Endodermal cell (in vitro differentiated cells): ENCODE measurements around the gene BRDT. TPM values are rescaled to one million over a fixed set of nuclear protein-coding genes. Genes with fewer than 3 reads are reported as not detected.
A peak's percentile ranks its signal among the peaks of the same experiment; 100 is the strongest.

Experiments used
- DNase-seq: peaks from one replicate; pipeline ENCODE4 v3.0.0-alpha.2; 2017
- H3K27ac ChIP-seq: 2 replicates; pipeline ENCODE4 v1.5.1; 2013; ENCODE audit warnings: mild to moderate bottlenecking, low read depth, low read length, moderate library complexity
- H3K27me3 ChIP-seq: 2 replicates; pipeline ENCODE4 v1.6.1; 2013; ENCODE audit warnings: mild to moderate bottlenecking, low read length, moderate library complexity; ENCODE audit not compliant: insufficient read depth, control insufficient read depth, poor library complexity, severe bottlenecking
- H3K36me3 ChIP-seq: 2 replicates; pipeline ENCODE4 v1.7.0; 2013; ENCODE audit warnings: mild to moderate bottlenecking, low read length, moderate library complexity; ENCODE audit not compliant: control insufficient read depth, insufficient read depth
- H3K4me1 ChIP-seq: one replicate; pipeline ENCODE4 v1.7.0; 2013; ENCODE audit warnings: low read length; ENCODE audit not compliant: control insufficient read depth, insufficient read depth
- H3K4me3 ChIP-seq: 2 replicates; pipeline ENCODE4 v1.5.1; 2013; ENCODE audit warnings: mild to moderate bottlenecking, low read length, moderate library complexity
- H3K9ac ChIP-seq: 2 replicates; pipeline ENCODE4 v1.6.1; 2013; ENCODE audit warnings: mild to moderate bottlenecking, low read length, moderate library complexity; ENCODE audit not compliant: poor library complexity, severe bottlenecking; ENCODE audit errors: extremely low read depth
- H3K9me3 ChIP-seq: 2 replicates; pipeline ENCODE4 v1.6.1; 2013; ENCODE audit warnings: mild to moderate bottlenecking, low read length, moderate library complexity; ENCODE audit not compliant: control insufficient read depth
- H3K27ac Mint-ChIP-seq: 2 replicates; pipeline ENCODE4 v1.8.0; 2020; ENCODE audit warnings: mixed read lengths
- H3K27me3 Mint-ChIP-seq: 2 replicates; pipeline ENCODE4 v1.8.0; 2021; ENCODE audit warnings: mild to moderate bottlenecking, mixed read lengths; ENCODE audit not compliant: insufficient read depth
- H3K36me3 Mint-ChIP-seq: 2 replicates; pipeline ENCODE4 v1.8.0; 2020; ENCODE audit warnings: low read depth, mixed read lengths
- H3K4me1 Mint-ChIP-seq: 2 replicates; pipeline ENCODE4 v1.8.0; 2020; ENCODE audit warnings: mixed read lengths
- H3K4me3 Mint-ChIP-seq: 2 replicates; pipeline ENCODE4 v1.8.0; 2020; ENCODE audit warnings: mild to moderate bottlenecking, moderate library complexity, mixed read lengths
- H3K9me3 Mint-ChIP-seq: 2 replicates; pipeline ENCODE4 v1.8.0; 2020; ENCODE audit warnings: mild to moderate bottlenecking, mixed read lengths
- CTCF ChIP-seq: fragments of 200-600 bp; sonication (generic); conservative IDR thresholded peaks from 2 replicates; pipeline ENCODE4 v1.5.0; 2021; ENCODE audit warnings: antibody characterized with exemption, mild to moderate bottlenecking
- WGBS, 2 experiments: methylation state at CpG; one replicate each; pipeline versions ENCODE4 v1.1.5 to v1.1.7; 2013; ENCODE audit warnings: missing lambda C conversion rate in 2 of 2, mixed read lengths in 1 of 2; ENCODE audit not compliant: insufficient coverage in 1 of 2, insufficient read length in 1 of 2; 5-methylcytosine and 5-hydroxymethylcytosine counted together
- total RNA-seq, 2 donors: library from RNA; stranded (reverse); fragmentation: NEBNext Ultra II Directional in 1 of 2; extraction: Animal tissue kit (Norgen Biotek cat#: 25700) in 1 of 2; gene quantifications; 2 replicates in 1 of 2; 3 replicates in 1 of 2; pipeline ENCODE4 v1.2.1, GENCODE V29; 2021

Gene BRDT
- total RNA-seq, 2 donors from 2014 or later = 2.3 to 4.4 TPM

GRCh38 chr1:92037400-92037799 lies 88.2 kb downstream of the BRDT start:
- H3K36me3 ChIP-seq = no peaks in the 10 kb centered on the region
- no peak overlapping the region for H3K27ac ChIP-seq
- H3K27me3 Mint-ChIP-seq = no peaks in the 10 kb centered on the region
- peaks cover 4% of the 10 kb centered on the region for H3K4me1 Mint-ChIP-seq
- peak; percentile 50 for DNase-seq
- H3K4me3 ChIP-seq = no peak overlapping the region
- no peak overlapping the region for H3K9ac ChIP-seq
- no peaks in the 10 kb centered on the region for H3K36me3 Mint-ChIP-seq
- H3K4me3 Mint-ChIP-seq = no peak overlapping the region
- H3K9me3 Mint-ChIP-seq = no peaks in the 10 kb centered on the region
- WGBS, 2 experiments = 78 to 95% methylated on average over 5 to 6 of the region's 6 CpGs
- TF ChIP-seq CTCF = no peak
- no peaks in the 10 kb centered on the region for H3K4me1 ChIP-seq
- H3K9me3 ChIP-seq = no peaks in the 10 kb centered on the region
- no peaks in the 10 kb centered on the region for H3K27me3 ChIP-seq
- no peak overlapping the region for H3K27ac Mint-ChIP-seq

GRCh38 chr1:92038695-92039346 lies 89.6 kb downstream of the BRDT start:
- peaks cover 4% of the 10 kb centered on the region for H3K4me1 Mint-ChIP-seq
- TF ChIP-seq CTCF = no peak

GRCh38 chr1:92040971-92041370 lies 91.8 kb downstream of the BRDT start:
- DNase-seq = peak; percentile 57
- peak; percentile 47 for TF ChIP-seq CTCF
- no peaks in the 10 kb centered on the region for H3K4me1 ChIP-seq
- no peak overlapping the region for H3K27ac ChIP-seq
- Mint-ChIP-seq H3K27ac (no peak overlapping the region), H3K27me3 (no peaks in the 10 kb centered on the region), H3K4me3 (no peak overlapping the region), H3K36me3 (no peaks in the 10 kb centered on the region), H3K9me3 (no peaks in the 10 kb centered on the region), H3K4me1 (peaks cover 4% of the 10 kb centered on the region)
- H3K4me3 ChIP-seq = no peak overlapping the region
- no peaks in the 10 kb centered on the region for H3K9me3 ChIP-seq
- 89% methylated on average over 1 of the region's 1 CpG; no CpG with 5 or more reads in 1 of the 2 experiments for WGBS, 2 experiments
- no peak overlapping the region for H3K9ac ChIP-seq
- H3K27me3 ChIP-seq = no peaks in the 10 kb centered on the region
- no peaks in the 10 kb centered on the region for H3K36me3 ChIP-seq

More at GRCh38 chr1:92038695-92039346, 89.6 kb downstream of the BRDT start:
- Histone ChIP-seq H3K27ac (no peak overlapping the region), H3K4me1 (no peaks in the 10 kb centered on the region), H3K4me3 (no peak overlapping the region), H3K36me3 (no peaks in the 10 kb centered on the region), H3K9ac (no peak overlapping the region), H3K27me3 (no peaks in the 10 kb centered on the region), H3K9me3 (no peaks in the 10 kb centered on the region)
- no peaks in the 10 kb centered on the region for H3K36me3 Mint-ChIP-seq
- H3K27ac Mint-ChIP-seq = no peak overlapping the region
- no peaks in the 10 kb centered on the region for H3K9me3 Mint-ChIP-seq
- whole genome bisulfite sequencing, 2 experiments = 72 to 90% methylated on average over 2 of the region's 2 CpGs
- H3K27me3 Mint-ChIP-seq = no peaks in the 10 kb centered on the region
- no peak overlapping the region for H3K4me3 Mint-ChIP-seq
- no peak for DNase-seq
